DND-41 (cell line): ENCODE measurements around the gene EEFSEC.

Source experiments
- CTCF ChIP-seq: IDR thresholded peaks from 2 replicates; pipeline ENCODE4 v1.5.1; 2012; ENCODE audit warnings: borderline replicate concordance, low read length, moderate library complexity, mild to moderate bottlenecking; ENCODE audit not compliant: poor library complexity, severe bottlenecking; ENCODE audit errors: extremely low read depth
- EZH2 ChIP-seq: IDR thresholded peaks from 3 replicates; pipeline ENCODE4 v1.6.1; 2012; ENCODE audit warnings: borderline replicate concordance, low read depth, mild to moderate bottlenecking, moderate library complexity, low read length, inconsistent platforms; ENCODE audit not compliant: severe bottlenecking

GRCh38 chr3:128429751-128430150 lies 276.5 kb downstream of the EEFSEC start:
- TF ChIP-seq CTCF (no peak), EZH2 (no peak)
